Activated naive CD4-positive, alpha-beta T cell treated with anti-CD3 and anti-CD28 coated beads, Interleukin-2, amount 10 ng/mL, durations not matched to agents 7 days and 5 days (primary cell): ENCODE measurements around the gene SCN9A.

Experiments
- CTCF ChIA-PET: fragments of 350-600 bp; sonication (Branson Sonifier 250); formaldehyde crosslinking; loops from one replicate; lab custom pipeline; 2021; ENCODE audit warnings: antibody characterized with exemption; lab: Charles Lee
- DNase-seq: peaks from one replicate; pipeline ENCODE4 v3.0.0-alpha.2; 2020
- H3K27ac Mint-ChIP-seq: one replicate; pipeline ENCODE4 v1.8.0; 2021; ENCODE audit warnings: mild to moderate bottlenecking, moderate library complexity, mixed read lengths
- H3K27me3 Mint-ChIP-seq: one replicate; pipeline ENCODE4 v1.8.0; 2021; ENCODE audit warnings: mild to moderate bottlenecking, mixed read lengths
- H3K36me3 Mint-ChIP-seq: one replicate; pipeline ENCODE4 v1.8.0; 2021; ENCODE audit warnings: mixed read lengths
- H3K4me1 Mint-ChIP-seq: one replicate; pipeline ENCODE4 v1.8.0; 2021; ENCODE audit warnings: mixed read lengths
- H3K4me3 Mint-ChIP-seq: one replicate; pipeline ENCODE4 v1.8.0; 2021; ENCODE audit warnings: mild to moderate bottlenecking, moderate library complexity, mixed read lengths
- H3K9me3 Mint-ChIP-seq: one replicate; pipeline ENCODE4 v1.8.0; 2021; ENCODE audit warnings: mixed read lengths

The SCN9A gene

GRCh38 chr2:166147883-166148282 is 227.9 kb downstream of the SCN9A start:
- CTCF ChIA-PET, result no interaction called here
- Mint-ChIP-seq H3K9me3 (no peaks in the 10 kb centered on the region), H3K27me3 (no peaks in the 10 kb centered on the region), H3K36me3 (no peaks in the 10 kb centered on the region), H3K4me3 (no peak overlapping the region), H3K4me1 (no peaks in the 10 kb centered on the region), H3K27ac (no peak overlapping the region)
- DNase-seq, result no peak
